ENCODE data around the gene BEAN1.

The BEAN1 gene

GRCh38 chr16:66386629-66387622 is 40.2 kb upstream of the BEAN1 start:
- H3K9me3 ChIP-seq (ENCODE audit: control insufficient read depth in 2 of 2, low read length in 2 of 2), result no peaks in the 10 kb centered on the region
- no peak overlapping the region for H3K4me3 ChIP-seq (ENCODE audit: low read length in 2 of 2)
- no peak overlapping the region for H3K27ac ChIP-seq (ENCODE audit: low read length)
- no peak overlapping the region for H3K9ac ChIP-seq (ENCODE audit: low read length in 2 of 2)
- H3K27me3 ChIP-seq (ENCODE audit: control insufficient read depth in 1 of 2, insufficient read depth in 2 of 2, low read length in 2 of 2), result no peaks in the 10 kb centered on the region
- H3K4me1 ChIP-seq (ENCODE audit: control insufficient read depth, insufficient read depth, low read length), result peaks cover 2% of the 10 kb centered on the region
- no peaks in the 10 kb centered on the region for H3K36me3 ChIP-seq (ENCODE audit: control insufficient read depth in 2 of 2, insufficient read depth in 2 of 2, low read length in 2 of 2)

- H3K4me3 ChIP-seq (ENCODE audit: low read length in 2 of 2), result no peak overlapping the region
Observed at GRCh38 chr16:66387817-66388332, 39.2 kb upstream of the BEAN1 start.

GRCh38 chr16:66388350-66389139 is 38.5 kb upstream of the BEAN1 start:
- no peaks in the 10 kb centered on the region for H3K27me3 ChIP-seq (ENCODE audit: control insufficient read depth in 1 of 2, insufficient read depth in 2 of 2, low read length in 2 of 2)
- H3K36me3 ChIP-seq (ENCODE audit: control insufficient read depth in 2 of 2, insufficient read depth in 2 of 2, low read length in 2 of 2), result no peaks in the 10 kb centered on the region
- H3K9me3 ChIP-seq (ENCODE audit: control insufficient read depth in 2 of 2, low read length in 2 of 2), result no peaks in the 10 kb centered on the region
- H3K4me1 ChIP-seq (ENCODE audit: control insufficient read depth, insufficient read depth, low read length), result no peaks in the 10 kb centered on the region
- H3K27ac ChIP-seq (ENCODE audit: low read length), result no peak overlapping the region
- H3K4me3 ChIP-seq (ENCODE audit: low read length in 2 of 2), result no peak overlapping the region
- no peak overlapping the region for H3K9ac ChIP-seq (ENCODE audit: low read length in 2 of 2)

More at GRCh38 chr16:66387817-66388332, 39.2 kb upstream of the BEAN1 start:
- no peaks in the 10 kb centered on the region for H3K27me3 ChIP-seq (ENCODE audit: control insufficient read depth in 1 of 2, insufficient read depth in 2 of 2, low read length in 2 of 2)
- no peaks in the 10 kb centered on the region for H3K4me1 ChIP-seq (ENCODE audit: control insufficient read depth, insufficient read depth, low read length)
- H3K36me3 ChIP-seq (ENCODE audit: control insufficient read depth in 2 of 2, insufficient read depth in 2 of 2, low read length in 2 of 2), result no peaks in the 10 kb centered on the region
- H3K9ac ChIP-seq (ENCODE audit: low read length in 2 of 2), result no peak overlapping the region
- no peaks in the 10 kb centered on the region for H3K9me3 ChIP-seq (ENCODE audit: control insufficient read depth in 2 of 2, low read length in 2 of 2)
- no peak overlapping the region for H3K27ac ChIP-seq (ENCODE audit: low read length)

- Histone ChIP-seq H3K27me3 (ENCODE audit: control insufficient read depth in 1 of 2, insufficient read depth in 2 of 2, low read length in 2 of 2) (no peaks in the 10 kb centered on the region), H3K4me1 (ENCODE audit: control insufficient read depth, insufficient read depth, low read length) (no peaks in the 10 kb centered on the region), H3K27ac (ENCODE audit: low read length) (no peak overlapping the region), H3K9ac (ENCODE audit: low read length in 2 of 2) (no peak overlapping the region), H3K9me3 (ENCODE audit: control insufficient read depth in 2 of 2, low read length in 2 of 2) (no peaks in the 10 kb centered on the region), H3K4me3 (ENCODE audit: low read length in 2 of 2) (no peak overlapping the region), H3K36me3 (ENCODE audit: control insufficient read depth in 2 of 2, insufficient read depth in 2 of 2, low read length in 2 of 2) (no peaks in the 10 kb centered on the region)
Observed at GRCh38 chr16:66389256-66390176, 37.6 kb upstream of the BEAN1 start.

- H3K27me3 ChIP-seq (ENCODE audit: control insufficient read depth in 1 of 2, insufficient read depth in 2 of 2, low read length in 2 of 2), result no peaks in the 10 kb centered on the region
Observed at GRCh38 chr16:66390346-66391108, 36.6 kb upstream of the BEAN1 start.

GRCh38 chr16:66391726-66392670 is 35.1 kb upstream of the BEAN1 start:
- Histone ChIP-seq H3K9ac (ENCODE audit: low read length in 2 of 2) (no peak overlapping the region), H3K4me1 (ENCODE audit: control insufficient read depth, insufficient read depth, low read length) (no peaks in the 10 kb centered on the region), H3K27me3 (ENCODE audit: control insufficient read depth in 1 of 2, insufficient read depth in 2 of 2, low read length in 2 of 2) (no peaks in the 10 kb centered on the region), H3K4me3 (ENCODE audit: low read length in 2 of 2) (no peak overlapping the region), H3K9me3 (ENCODE audit: control insufficient read depth in 2 of 2, low read length in 2 of 2) (no peaks in the 10 kb centered on the region), H3K36me3 (ENCODE audit: control insufficient read depth in 2 of 2, insufficient read depth in 2 of 2, low read length in 2 of 2) (no peaks in the 10 kb centered on the region), H3K27ac (ENCODE audit: low read length) (no peak overlapping the region)

More at GRCh38 chr16:66390346-66391108, 36.6 kb upstream of the BEAN1 start:
- Histone ChIP-seq H3K4me1 (ENCODE audit: control insufficient read depth, insufficient read depth, low read length) (no peaks in the 10 kb centered on the region), H3K9ac (ENCODE audit: low read length in 2 of 2) (no peak overlapping the region), H3K4me3 (ENCODE audit: low read length in 2 of 2) (no peak overlapping the region), H3K36me3 (ENCODE audit: control insufficient read depth in 2 of 2, insufficient read depth in 2 of 2, low read length in 2 of 2) (no peaks in the 10 kb centered on the region), H3K9me3 (ENCODE audit: control insufficient read depth in 2 of 2, low read length in 2 of 2) (no peaks in the 10 kb centered on the region), H3K27ac (ENCODE audit: low read length) (no peak overlapping the region)

GRCh38 chr16:66395806-66396555 is 31.1 kb upstream of the BEAN1 start:
- no peak overlapping the region for H3K4me3 ChIP-seq (ENCODE audit: low read length in 2 of 2)
- H3K27me3 ChIP-seq (ENCODE audit: control insufficient read depth in 1 of 2, insufficient read depth in 2 of 2, low read length in 2 of 2), result no peaks in the 10 kb centered on the region
- no peak overlapping the region for H3K9ac ChIP-seq (ENCODE audit: low read length in 2 of 2)
- H3K9me3 ChIP-seq (ENCODE audit: control insufficient read depth in 2 of 2, low read length in 2 of 2), result no peaks in the 10 kb centered on the region
- H3K27ac ChIP-seq (ENCODE audit: low read length), result no peak overlapping the region
- no peaks in the 10 kb centered on the region for H3K36me3 ChIP-seq (ENCODE audit: control insufficient read depth in 2 of 2, insufficient read depth in 2 of 2, low read length in 2 of 2)
- peaks cover 4% of the 10 kb centered on the region for H3K4me1 ChIP-seq (ENCODE audit: control insufficient read depth, insufficient read depth, low read length)

- Histone ChIP-seq H3K27ac (ENCODE audit: low read length) (no peak overlapping the region), H3K9me3 (ENCODE audit: control insufficient read depth in 2 of 2, low read length in 2 of 2) (no peaks in the 10 kb centered on the region), H3K4me3 (ENCODE audit: low read length in 2 of 2) (no peak overlapping the region), H3K27me3 (ENCODE audit: control insufficient read depth in 1 of 2, insufficient read depth in 2 of 2, low read length in 2 of 2) (no peaks in the 10 kb centered on the region), H3K9ac (ENCODE audit: low read length in 2 of 2) (no peak overlapping the region), H3K36me3 (ENCODE audit: control insufficient read depth in 2 of 2, insufficient read depth in 2 of 2, low read length in 2 of 2) (no peaks in the 10 kb centered on the region), H3K4me1 (ENCODE audit: control insufficient read depth, insufficient read depth, low read length) (peaks cover 5% of the 10 kb centered on the region)
Observed at GRCh38 chr16:66397736-66398433, 29.2 kb upstream of the BEAN1 start.
